CD8-positive, alpha-beta memory T cell (primary cell): ENCODE results near the gene FUBP3. TPM values are rescaled to one million over a fixed set of nuclear protein-coding genes. Genes with fewer than 3 reads are reported as not detected.

Source experiments
- CTCF ChIA-PET: fragments of 350-600 bp; sonication (Branson Sonifier 250); formaldehyde crosslinking; loops from one replicate; lab custom pipeline; 2021; ENCODE audit warnings: antibody characterized with exemption; lab: Charles Lee
- POLR2A ChIA-PET: fragments of 350-600 bp; sonication (Branson Sonifier 250); formaldehyde crosslinking; loops from one replicate; lab custom pipeline; 2021; ENCODE audit warnings: antibody characterized with exemption; lab: Charles Lee
- DNase-seq, 5 donors: peaks; one replicate each; pipeline versions ENCODE4 v3.0.0 to v3.0.0-alpha.2; 2020 to 2022; ENCODE audit warnings: mixed read lengths in 1 of 5
- H3K27ac ChIP-seq: one replicate; pipeline ENCODE4 v1.7.0; 2013; ENCODE audit warnings: low read depth, mild to moderate bottlenecking, low read length, moderate library complexity
- H3K27me3 ChIP-seq: 2 replicates; pipeline ENCODE4 v1.7.0; 2013; ENCODE audit warnings: low read length, mild to moderate bottlenecking; ENCODE audit not compliant: insufficient read depth, poor library complexity, severe bottlenecking
- H3K36me3 ChIP-seq: 2 replicates; pipeline ENCODE4 v1.7.0; 2013; ENCODE audit warnings: mild to moderate bottlenecking, low read length, moderate library complexity; ENCODE audit not compliant: insufficient read depth
- H3K4me1 ChIP-seq: 2 replicates; pipeline ENCODE4 v1.7.0; 2013; ENCODE audit warnings: mild to moderate bottlenecking, low read length, moderate library complexity; ENCODE audit not compliant: insufficient read depth
- H3K4me3 ChIP-seq: 2 replicates; pipeline ENCODE4 v1.7.0; 2013; ENCODE audit warnings: mild to moderate bottlenecking, low read length
- H3K9me3 ChIP-seq: 2 replicates; pipeline ENCODE4 v1.7.0; 2013; ENCODE audit warnings: mild to moderate bottlenecking, low read length
- H3K27ac Mint-ChIP-seq, 8 donors: one replicate each; pipeline ENCODE4 v1.8.0; 2020 to 2021; ENCODE audit warnings: mixed read lengths in 8 of 8, mild to moderate bottlenecking in 6 of 8, inconsistent platforms in 3 of 8, moderate library complexity in 3 of 8
- H3K27me3 Mint-ChIP-seq, 2 donors: one replicate each; pipeline ENCODE4 v1.8.0; 2020 to 2021; ENCODE audit warnings: mixed read lengths in 2 of 2, mild to moderate bottlenecking in 1 of 2, moderate library complexity in 1 of 2
- H3K36me3 Mint-ChIP-seq, 3 donors: one replicate each; pipeline ENCODE4 v1.8.0; 2020 to 2021; ENCODE audit warnings: mixed read lengths in 3 of 3, inconsistent platforms in 1 of 3, mild to moderate bottlenecking in 1 of 3
- H3K4me1 Mint-ChIP-seq, 3 donors: one replicate each; pipeline ENCODE4 v1.8.0; 2020 to 2021; ENCODE audit warnings: mixed read lengths in 3 of 3, inconsistent platforms in 1 of 3, mild to moderate bottlenecking in 1 of 3
- H3K4me3 Mint-ChIP-seq, 7 donors: one replicate each; pipeline ENCODE4 v1.8.0; 2020 to 2021; ENCODE audit warnings: mixed read lengths in 7 of 7, mild to moderate bottlenecking in 6 of 7, moderate library complexity in 4 of 7, inconsistent platforms in 2 of 7
- H3K9me3 Mint-ChIP-seq, 5 donors: one replicate each; pipeline ENCODE4 v1.8.0; 2020 to 2022; ENCODE audit warnings: mixed read lengths in 5 of 5, mild to moderate bottlenecking in 3 of 5, moderate library complexity in 2 of 5, inconsistent platforms in 1 of 5
- polyA plus RNA-seq: library from polyadenylated mRNA; unstranded; fragments of 300-500 nt; fragmentation: Illumina TruSeq; gene quantifications from one replicate; pipeline ENCODE4 v1.2.3, GENCODE V29; 2021
- total RNA-seq, 2 experiments: library from RNA; stranded (reverse); gene quantifications; one replicate each; pipeline ENCODE4 v1.2.3, GENCODE V29; 2021

Gene FUBP3
- total and polyA plus RNA-seq, 3 experiments from 2014 or later = 35.0 to 50.4 (median 49.9) TPM

GRCh38 chr9:130665029-130665430 is 85.7 kb downstream of the FUBP3 start:
- H3K36me3 Mint-ChIP-seq = no peaks in the 10 kb centered on the region
- Histone ChIP-seq H3K27me3 (peaks cover 41% of the 10 kb centered on the region), H3K36me3 (no peaks in the 10 kb centered on the region), H3K9me3 (no peaks in the 10 kb centered on the region), H3K27ac (no peak overlapping the region), H3K4me1 (peaks cover 12% of the 10 kb centered on the region), H3K4me3 (no peak overlapping the region)
- H3K27me3 Mint-ChIP-seq = peaks cover 36 to 53% of the 10 kb centered on the region in 2 donors
- peaks cover 14 to 43% (median 19%) of the 10 kb centered on the region in 3 donors for H3K4me1 Mint-ChIP-seq
- H3K27ac Mint-ChIP-seq = peak overlapping the region in 1 of 8 donors; percentile 40
- CTCF ChIA-PET = interaction anchor here (2.1 kb wide), 1 partner anchor 17 kb away, joined by 6 read pairs; no protein-coding TSS in a partner anchor
- POLR2A ChIA-PET = no interaction called here
- H3K4me3 Mint-ChIP-seq = peak overlapping the region in 5 of 7 donors; percentile 43 to 68 (median 56)
- no peak for DNase-seq
- no peaks in the 10 kb centered on the region for H3K9me3 Mint-ChIP-seq

GRCh38 chr9:130665431-130666392 is 86.3 kb downstream of the FUBP3 start:
- POLR2A ChIA-PET = no interaction called here
- Histone ChIP-seq H3K9me3 (no peaks in the 10 kb centered on the region), H3K4me3 (no peak overlapping the region), H3K4me1 (peaks cover 12% of the 10 kb centered on the region), H3K27me3 (peaks cover 41% of the 10 kb centered on the region), H3K36me3 (no peaks in the 10 kb centered on the region), H3K27ac (no peak overlapping the region)
- Mint-ChIP-seq H3K9me3 (no peaks in the 10 kb centered on the region), H3K27me3 (peaks cover 36 to 54% of the 10 kb centered on the region in 2 donors), H3K36me3 (no peaks in the 10 kb centered on the region), H3K4me1 (peaks cover 14 to 40% (median 19%) of the 10 kb centered on the region in 3 donors), H3K4me3 (peak overlapping the region in 6 of 7 donors; percentile 43 to 85 (median 55)), H3K27ac (peak overlapping the region in 1 of 8 donors; percentile 40)
- DNase-seq = no peak
- CTCF ChIA-PET = interaction anchor here (2.1 kb wide), 1 partner anchor 17 kb away, joined by 6 read pairs; no protein-coding TSS in a partner anchor

- H3K36me3 Mint-ChIP-seq = no peaks in the 10 kb centered on the region
- no peaks in the 10 kb centered on the region for H3K9me3 Mint-ChIP-seq
- H3K27me3 Mint-ChIP-seq = peaks cover 36 to 54% of the 10 kb centered on the region in 2 donors
- peaks cover 10% of the 10 kb centered on the region for H3K4me1 ChIP-seq
- no peaks in the 10 kb centered on the region for H3K36me3 ChIP-seq
- ChIA-PET CTCF (interaction anchor here (1.1 kb wide), 1 partner anchor 16 kb away, joined by 3 read pairs; no protein-coding TSS in a partner anchor), POLR2A (no interaction called here)
- no peak overlapping the region for H3K27ac Mint-ChIP-seq
- H3K4me1 Mint-ChIP-seq = peaks cover 13 to 40% (median 19%) of the 10 kb centered on the region in 3 donors
- no peaks in the 10 kb centered on the region for H3K9me3 ChIP-seq
- DNase-seq = no peak
- H3K27ac ChIP-seq = no peak overlapping the region
- peaks cover 38% of the 10 kb centered on the region for H3K27me3 ChIP-seq
- no peak overlapping the region for H3K4me3 Mint-ChIP-seq
- H3K4me3 ChIP-seq = no peak overlapping the region
These were observed 87.2 kb downstream of the FUBP3 start for GRCh38 chr9:130666393-130667119.

GRCh38 chr9:130667120-130667435 is 87.7 kb downstream of the FUBP3 start:
- Histone ChIP-seq H3K4me3 (no peak overlapping the region), H3K4me1 (peaks cover 7% of the 10 kb centered on the region), H3K9me3 (no peaks in the 10 kb centered on the region), H3K27me3 (peaks cover 33% of the 10 kb centered on the region), H3K36me3 (no peaks in the 10 kb centered on the region), H3K27ac (no peak overlapping the region)
- no peak overlapping the region for H3K4me3 Mint-ChIP-seq
- peaks cover 30 to 49% of the 10 kb centered on the region in 2 donors for H3K27me3 Mint-ChIP-seq
- no peak for DNase-seq
- H3K27ac Mint-ChIP-seq = no peak overlapping the region
- CTCF ChIA-PET = interaction anchor here (1.1 kb wide), 1 partner anchor 16 kb away, joined by 3 read pairs; no protein-coding TSS in a partner anchor
- H3K4me1 Mint-ChIP-seq = peaks cover 13 to 34% (median 15%) of the 10 kb centered on the region in 3 donors
- H3K36me3 Mint-ChIP-seq = no peaks in the 10 kb centered on the region
- POLR2A ChIA-PET = no interaction called here
- H3K9me3 Mint-ChIP-seq = no peaks in the 10 kb centered on the region

- DNase-seq = no peak
- H3K9me3 Mint-ChIP-seq = no peaks in the 10 kb centered on the region
- H3K27ac ChIP-seq = no peak overlapping the region
- no peaks in the 10 kb centered on the region for H3K9me3 ChIP-seq
- H3K4me1 ChIP-seq = no peaks in the 10 kb centered on the region
- H3K27me3 ChIP-seq = peaks cover 22% of the 10 kb centered on the region
- peaks cover 26 to 38% of the 10 kb centered on the region in 2 donors for H3K27me3 Mint-ChIP-seq
- H3K4me1 Mint-ChIP-seq = peaks cover 6 to 24% (median 7%) of the 10 kb centered on the region in 3 donors
- no peak overlapping the region for H3K4me3 ChIP-seq
- ChIA-PET POLR2A (no interaction called here), CTCF (no interaction called here)
- no peak overlapping the region for H3K4me3 Mint-ChIP-seq
- no peaks in the 10 kb centered on the region for H3K36me3 ChIP-seq
- no peaks in the 10 kb centered on the region for H3K36me3 Mint-ChIP-seq
- H3K27ac Mint-ChIP-seq = no peak overlapping the region
These were observed 88.8 kb downstream of the FUBP3 start for GRCh38 chr9:130668196-130668595.

GRCh38 chr9:130668659-130669058 is 89.3 kb downstream of the FUBP3 start:
- H3K27me3 ChIP-seq = peaks cover 19% of the 10 kb centered on the region

GRCh38 chr9:130669965-130670364 is 90.6 kb downstream of the FUBP3 start:
- peaks cover 20 to 37% of the 10 kb centered on the region in 2 donors for H3K27me3 Mint-ChIP-seq
- no peak overlapping the region for H3K27ac Mint-ChIP-seq
- Histone ChIP-seq H3K27me3 (peaks cover 19% of the 10 kb centered on the region), H3K9me3 (no peaks in the 10 kb centered on the region), H3K36me3 (no peaks in the 10 kb centered on the region), H3K4me1 (no peaks in the 10 kb centered on the region), H3K27ac (no peak overlapping the region), H3K4me3 (no peak overlapping the region)
- no peaks in the 10 kb centered on the region for H3K9me3 Mint-ChIP-seq
- H3K36me3 Mint-ChIP-seq = no peaks in the 10 kb centered on the region
- H3K4me1 Mint-ChIP-seq = peaks cover 4 to 10% (median 6%) of the 10 kb centered on the region in 3 donors
- no peak for DNase-seq
- ChIA-PET POLR2A (no interaction called here), CTCF (interaction anchor here (0.6 to 1.1 kb wide), 2 partner anchors 12 to 14 kb away, joined by 3 read pairs; no protein-coding TSS in a partner anchor)
- no peak overlapping the region for H3K4me3 Mint-ChIP-seq

More at GRCh38 chr9:130668659-130669058, 89.3 kb downstream of the FUBP3 start:
- H3K4me1 Mint-ChIP-seq = peaks cover 6 to 22% (median 7%) of the 10 kb centered on the region in 3 donors
- Histone ChIP-seq H3K4me3 (no peak overlapping the region), H3K27ac (no peak overlapping the region), H3K9me3 (no peaks in the 10 kb centered on the region), H3K4me1 (no peaks in the 10 kb centered on the region), H3K36me3 (no peaks in the 10 kb centered on the region)
- ChIA-PET POLR2A (no interaction called here), CTCF (no interaction called here)
- H3K27me3 Mint-ChIP-seq = peaks cover 23 to 38% of the 10 kb centered on the region in 2 donors
- H3K27ac Mint-ChIP-seq = no peak overlapping the region
- H3K36me3 Mint-ChIP-seq = no peaks in the 10 kb centered on the region
- no peak for DNase-seq
- no peaks in the 10 kb centered on the region for H3K9me3 Mint-ChIP-seq
- H3K4me3 Mint-ChIP-seq = no peak overlapping the region
